ENCODE results near the gene LPCAT1.

Gene LPCAT1

GRCh38 chr5:1555808-1556731 lies 32.3 kb upstream of the LPCAT1 start:
- in situ Hi-C loops (cut with MboI; ENCODE audit: low pct_unique_long_range_greater_than_20kb, low sequenced_read_pairs): no loop called here
- DNase-seq: no peak

GRCh38 chr5:1555011-1555807 lies 31.4 kb upstream of the LPCAT1 start:
- in situ Hi-C loops (cut with MboI; ENCODE audit: low pct_unique_long_range_greater_than_20kb, low sequenced_read_pairs): no loop called here
- no peak for DNase-seq

DNA sequence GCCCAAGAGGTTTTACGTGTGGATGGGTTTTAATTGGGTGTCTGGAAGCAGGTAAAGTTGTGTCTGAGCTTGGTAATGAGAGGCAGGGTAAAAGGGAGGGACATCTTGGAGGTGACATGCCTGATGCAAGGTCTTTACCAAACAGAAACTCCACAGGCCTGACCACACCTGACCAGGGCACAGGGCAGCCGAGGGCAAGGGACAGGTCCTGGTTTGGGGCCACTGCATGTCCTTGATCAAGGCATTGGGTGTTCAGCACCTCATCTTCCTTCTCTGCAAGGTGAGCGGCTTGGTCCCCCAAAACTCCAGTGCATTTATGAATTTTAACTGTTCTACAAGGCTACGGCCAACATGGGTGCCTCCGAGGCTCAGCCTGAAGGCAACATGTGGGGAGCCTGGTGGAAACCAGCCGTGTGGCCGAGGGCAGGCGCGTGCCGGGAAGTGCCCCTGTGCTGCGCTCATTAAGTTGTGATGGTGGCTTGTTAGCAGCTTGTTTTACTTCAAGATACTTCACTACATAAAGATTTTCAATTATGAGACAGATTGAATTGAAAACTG lies 30.7 kb upstream of the LPCAT1 start:
- in situ Hi-C loops (cut with MboI; ENCODE audit: low pct_unique_long_range_greater_than_20kb, low sequenced_read_pairs): no loop called here
- no peak for DNase-seq

GRCh38 chr5:1553539-1554409 lies 30.0 kb upstream of the LPCAT1 start:
- no peak for DNase-seq
- in situ Hi-C loops (cut with MboI; ENCODE audit: low pct_unique_long_range_greater_than_20kb, low sequenced_read_pairs): no loop called here

- in situ Hi-C loops (cut with MboI; ENCODE audit: low pct_unique_long_range_greater_than_20kb, low sequenced_read_pairs): no loop called here
- no peak for DNase-seq
These were observed 28.9 kb upstream of the LPCAT1 start for GRCh38 chr5:1552521-1553255.

- in situ Hi-C loops (cut with MboI; ENCODE audit: low pct_unique_long_range_greater_than_20kb, low sequenced_read_pairs): no loop called here
- no peak for DNase-seq
These were observed 27.9 kb upstream of the LPCAT1 start for GRCh38 chr5:1551426-1552301.

DNA sequence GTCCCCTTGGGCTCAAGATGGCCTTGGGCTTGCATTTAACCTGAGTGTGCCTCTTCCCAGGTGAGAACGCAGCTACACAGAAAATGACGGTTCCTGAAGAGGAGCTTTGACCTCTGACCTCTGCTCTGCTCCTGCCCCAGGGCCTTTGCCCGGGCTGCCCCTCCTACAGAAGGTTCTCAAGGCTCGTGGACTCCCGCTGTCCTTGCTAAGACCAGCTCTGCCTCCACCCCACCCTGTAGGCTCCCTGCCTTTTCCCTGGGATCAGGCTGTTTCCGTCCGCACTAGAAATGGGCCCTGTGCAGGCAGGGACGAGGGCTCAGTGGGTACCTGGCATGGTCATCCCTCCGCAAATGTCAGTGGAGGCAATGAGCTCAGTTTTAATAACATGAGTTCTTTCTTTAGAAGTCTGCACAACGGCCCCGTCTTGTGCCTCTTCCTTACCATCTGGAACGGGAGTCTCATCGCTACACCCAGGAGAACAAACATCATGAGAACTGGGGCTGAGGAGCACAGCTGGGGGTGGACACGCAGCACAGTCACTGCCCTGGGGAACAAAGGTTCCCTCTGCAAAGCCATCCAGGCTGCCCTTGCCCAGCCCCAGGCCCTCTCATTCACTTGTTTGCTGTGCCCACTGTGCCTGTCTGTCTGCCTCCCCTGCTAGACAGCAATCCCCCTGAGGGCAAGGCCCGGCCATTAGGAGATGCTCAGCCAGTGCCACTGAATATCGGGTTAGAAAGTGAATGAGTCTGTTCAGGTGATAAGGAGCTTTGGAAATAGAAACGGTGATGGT lies 26.7 kb upstream of the LPCAT1 start:
- no peak for DNase-seq
- in situ Hi-C loops (cut with MboI; ENCODE audit: low pct_unique_long_range_greater_than_20kb, low sequenced_read_pairs): no loop called here

DNA sequence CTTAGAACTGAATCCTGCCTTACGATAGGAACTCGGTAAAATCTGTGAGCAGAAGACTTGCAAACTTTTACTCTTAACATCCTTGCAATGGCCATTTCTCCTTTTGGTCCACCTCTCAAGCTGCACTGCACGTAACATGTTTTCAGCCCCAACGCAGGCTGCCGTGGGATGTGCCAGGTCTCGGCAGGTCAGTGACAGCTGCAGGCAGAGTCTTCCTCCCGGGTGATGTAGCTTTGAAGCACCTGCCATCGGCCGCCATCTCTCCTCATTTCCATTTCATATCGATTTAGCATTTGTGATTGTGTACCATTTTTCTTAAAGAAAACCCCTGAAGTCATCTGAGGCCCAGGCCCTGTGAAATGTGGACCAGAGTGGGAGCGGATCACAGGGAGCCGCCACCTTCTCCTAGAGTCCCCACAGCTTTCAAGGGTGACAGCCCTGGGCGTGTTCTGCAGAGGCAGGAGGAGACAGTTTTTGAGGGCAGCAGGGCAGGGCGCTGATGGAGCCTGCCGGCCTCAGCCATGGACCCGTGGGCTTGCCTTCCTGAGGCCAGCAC lies 25.8 kb upstream of the LPCAT1 start:
- in situ Hi-C loops (cut with MboI; ENCODE audit: low pct_unique_long_range_greater_than_20kb, low sequenced_read_pairs): no loop called here

GRCh38 chr5:1548702-1549474 lies 25.1 kb upstream of the LPCAT1 start:
- no peak for DNase-seq
- in situ Hi-C loops (cut with MboI; ENCODE audit: low pct_unique_long_range_greater_than_20kb, low sequenced_read_pairs): no loop called here

More for the DNA sequence above, 25.8 kb upstream of the LPCAT1 start:
- DNase-seq: no peak

DNA sequence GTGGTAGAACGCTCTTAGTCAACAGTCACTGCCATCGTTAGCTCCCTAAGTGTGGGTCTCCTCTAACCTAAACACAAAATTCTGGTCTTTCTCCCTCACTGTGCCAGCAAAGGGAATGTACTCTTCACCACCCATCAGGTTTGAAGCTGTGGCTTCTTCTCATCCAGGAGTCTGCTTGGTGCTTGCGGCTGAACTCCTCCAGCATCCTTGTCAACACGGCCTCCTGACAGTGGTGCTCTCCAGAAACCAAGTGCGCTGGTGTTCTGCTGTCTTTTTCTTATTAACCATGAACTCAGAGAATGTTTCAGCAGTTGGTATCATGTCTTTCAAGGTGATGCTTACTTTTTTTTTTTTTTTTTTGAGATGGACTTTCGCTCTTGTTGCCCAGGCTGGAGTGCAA lies 23.9 kb upstream of the LPCAT1 start:
- in situ Hi-C loops (cut with MboI; ENCODE audit: low pct_unique_long_range_greater_than_20kb, low sequenced_read_pairs): no loop called here
- DNase-seq: no peak

GRCh38 chr5:1547236-1547635 lies 23.5 kb upstream of the LPCAT1 start:
- in situ Hi-C loops (cut with MboI; ENCODE audit: low pct_unique_long_range_greater_than_20kb, low sequenced_read_pairs): no loop called here
- DNase-seq: no peak

DNA sequence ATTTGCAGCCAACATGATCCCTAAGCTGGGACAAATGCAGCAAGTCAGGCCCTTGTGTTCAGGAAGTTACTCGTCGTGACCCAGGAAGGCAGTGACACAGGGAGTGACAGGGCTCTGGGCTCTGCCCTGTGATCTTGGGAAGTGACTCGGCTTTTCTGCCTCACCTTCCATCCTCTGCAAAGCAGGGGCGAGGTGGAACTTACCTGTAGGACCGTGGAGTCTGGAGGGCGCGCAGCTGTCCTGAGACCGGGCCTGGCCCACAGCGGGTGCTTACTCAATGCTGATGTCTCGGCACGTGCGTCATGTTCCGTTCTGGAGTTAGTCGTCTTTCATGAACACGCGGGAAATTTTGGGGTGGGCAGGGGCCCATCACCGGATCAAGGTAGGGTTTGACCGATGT lies 22.8 kb upstream of the LPCAT1 start:
- in situ Hi-C loops (cut with MboI; ENCODE audit: low pct_unique_long_range_greater_than_20kb, low sequenced_read_pairs): no loop called here
- DNase-seq: no peak

DNA sequence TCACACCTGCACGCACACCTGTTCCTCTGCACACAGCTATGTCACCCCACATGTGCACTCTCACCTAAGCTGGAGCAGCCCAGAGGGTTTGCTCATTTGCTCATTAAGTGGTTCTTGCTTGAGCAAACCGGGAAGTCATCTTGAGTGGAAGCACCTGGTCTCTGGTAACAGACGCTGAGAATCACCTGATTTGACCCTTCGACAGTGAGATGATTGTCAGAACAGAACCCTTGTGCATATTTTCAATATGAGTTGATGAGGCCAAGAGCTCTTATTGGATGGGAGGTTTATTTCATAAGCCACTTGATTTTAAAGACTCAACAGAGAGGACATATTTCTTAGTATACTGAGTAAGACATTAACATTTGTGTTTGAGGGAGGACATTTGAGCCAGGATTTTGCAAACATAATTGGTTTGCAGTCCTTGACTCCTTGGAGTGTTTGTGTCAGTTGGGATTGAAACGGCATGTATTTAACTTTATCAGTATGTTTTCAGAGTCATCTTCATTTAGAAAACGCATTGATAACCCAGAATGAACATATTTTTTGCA lies 22.1 kb upstream of the LPCAT1 start:
- DNase-seq: no peak
- in situ Hi-C loops (cut with MboI; ENCODE audit: low pct_unique_long_range_greater_than_20kb, low sequenced_read_pairs): no loop called here

DNA sequence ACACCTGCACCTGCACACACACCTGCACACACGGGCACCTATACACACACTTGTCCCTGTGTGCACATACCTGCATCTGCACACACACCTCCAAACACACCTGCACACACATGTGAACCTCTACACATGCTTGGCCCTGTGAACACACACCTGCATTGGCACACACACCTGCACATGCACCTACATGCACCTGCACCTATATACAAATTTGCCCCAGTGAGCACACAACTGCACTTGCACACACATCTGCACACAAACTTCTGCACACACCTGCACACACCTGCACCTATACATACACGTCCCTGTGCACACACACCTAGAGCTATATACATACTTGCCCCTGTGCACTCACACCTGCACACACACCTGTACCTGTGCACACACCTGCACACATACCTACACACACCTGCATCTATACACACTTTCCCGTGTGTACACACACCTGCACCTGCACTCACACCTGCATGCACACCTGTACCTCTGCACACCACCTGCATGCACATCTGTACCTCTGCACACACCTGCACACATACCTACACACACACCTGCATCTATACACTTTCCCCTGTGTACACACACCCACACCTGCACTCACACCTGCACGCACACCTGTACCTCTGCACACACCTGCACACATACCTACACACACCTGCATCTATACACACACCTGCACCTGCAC lies 21.5 kb upstream of the LPCAT1 start:
- in situ Hi-C loops (cut with MboI; ENCODE audit: low pct_unique_long_range_greater_than_20kb, low sequenced_read_pairs): no loop called here

GRCh38 chr5:1544294-1544961 lies 20.7 kb upstream of the LPCAT1 start:
- no peak for DNase-seq
- in situ Hi-C loops (cut with MboI; ENCODE audit: low pct_unique_long_range_greater_than_20kb, low sequenced_read_pairs): no loop called here

More for the DNA sequence above, 21.5 kb upstream of the LPCAT1 start:
- DNase-seq: no peak

All from KBM-7 (cell line).